ENCODE measurements around the gene HIRA. TPM values are rescaled to one million over a fixed set of nuclear protein-coding genes. Genes with fewer than 3 reads are reported as not detected.
A peak's percentile ranks its signal among the peaks of the same experiment; 100 is the strongest.

HIRA gene
- total and polyA plus RNA-seq, 9 of the 15 experiments (the other 6 are each of a cell fraction or from before 2014, with no cell fraction given): 0.96 to 132 (median 58.4) TPM

- no peak for TF ChIP-seq ZNF407 (IDR thresholded peaks at IDR 0.05; ENCODE audit: low read depth)
- 0 out of 2 replicates have a peak, but pooled peaks have one; percentile 65 for TF ChIP-seq MXI1 (IDR thresholded peaks at IDR 0.05; ENCODE audit: low read depth, low read length)
Observed at GRCh38 chr22:19480789-19481188, 49.3 kb upstream of the HIRA start (continued).
